GM18870 (cell line): ENCODE measurements around the gene MPI.
A peak's percentile ranks its signal among the peaks of the same experiment; 100 is the strongest.
"Not testable (repeated sequence)": the region's sequence is repeated elsewhere in the genome, so short reads cannot be mapped to it uniquely, and the experiment has no call there.

Experiments
- ATAC-seq: cut with Tn5 transposase; IDR thresholded peaks from one replicate; pipeline ENCODE4 v1.9.1; 2021; ENCODE audit warnings: moderate library complexity; ENCODE audit not compliant: unreplicated experiment

Gene MPI

GRCh38 chr15:74890665-74890960, 771 bp downstream of the MPI start:
- ATAC-seq = no peak

- ATAC-seq = no peak
These were observed 1.6 kb downstream of the MPI start for GRCh38 chr15:74891469-74891868.

- ATAC-seq = no peak
These were observed 2.5 kb downstream of the MPI start for GRCh38 chr15:74892313-74892712.

GRCh38 chr15:74892931-74893330, 3.1 kb downstream of the MPI start:
- ATAC-seq = no peak

- ATAC-seq = no peak
These were observed 3.8 kb downstream of the MPI start for GRCh38 chr15:74893627-74894026.

GRCh38 chr15:74894383-74894782, 4.5 kb downstream of the MPI start:
- ATAC-seq = not testable (repeated sequence)

GRCh38 chr15:74895830-74896229, 6.0 kb downstream of the MPI start:
- ATAC-seq = no peak

- no peak for ATAC-seq
These were observed 6.5 kb downstream of the MPI start for GRCh38 chr15:74896316-74896715.

- no peak for ATAC-seq
These were observed 7.5 kb downstream of the MPI start for GRCh38 chr15:74897300-74897701.

- no peak for ATAC-seq
These were observed 11.8 kb downstream of the MPI start for GRCh38 chr15:74901612-74902063.

- ATAC-seq = no peak
These were observed 12.6 kb downstream of the MPI start for GRCh38 chr15:74902295-74903075.

- ATAC-seq = no peak
These were observed 13.8 kb downstream of the MPI start for GRCh38 chr15:74903676-74904075.

- ATAC-seq = no peak
These were observed 14.5 kb downstream of the MPI start for GRCh38 chr15:74904190-74904805.

- peak; percentile 21 for ATAC-seq
These were observed 16.2 kb downstream of the MPI start for GRCh38 chr15:74906067-74906449.

GRCh38 chr15:74906450-74907162, 16.8 kb downstream of the MPI start, which contains the start of gene FAM219B:
FAM219B (minus strand) TSS chr15:74906851; CDS start chr15:74906800, 51 bp downstream.
- peak; percentile 60 for ATAC-seq

- no peak for ATAC-seq
These were observed 17.5 kb downstream of the MPI start for GRCh38 chr15:74907163-74907870.

GRCh38 chr15:74908635-74909034, 18.8 kb downstream of the MPI start:
- ATAC-seq = no peak

- no peak for ATAC-seq
These were observed 23.2 kb downstream of the MPI start for GRCh38 chr15:74913041-74913440.

GRCh38 chr15:74913799-74914198, 24.0 kb downstream of the MPI start:
- ATAC-seq = not testable (repeated sequence)

GRCh38 chr15:74917676-74918075, 27.8 kb downstream of the MPI start:
- no peak for ATAC-seq

- no peak for ATAC-seq
These were observed 30.6 kb downstream of the MPI start for GRCh38 chr15:74920456-74920855.
